ENCODE measurements around the gene NSDHL.

NSDHL gene

DNA sequence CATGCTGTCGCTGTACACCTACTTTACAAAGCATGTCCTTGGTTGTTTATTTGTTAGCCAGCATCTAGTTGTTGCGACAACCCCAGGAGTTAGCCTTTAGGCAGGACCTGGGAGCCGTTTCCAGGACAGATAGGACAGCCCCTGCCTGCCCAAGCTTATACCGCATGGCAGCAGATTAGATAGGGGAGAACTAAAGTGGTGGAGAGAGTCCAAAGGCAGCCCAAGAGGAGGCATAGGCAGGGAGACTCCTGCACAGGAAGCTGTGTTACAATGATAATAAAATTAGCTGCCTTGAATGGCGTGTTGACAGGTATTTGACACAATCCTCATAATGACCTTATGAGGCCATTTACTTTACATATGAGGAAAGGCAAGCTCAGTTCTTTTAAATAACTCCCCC lies 13.0 kb downstream of the NSDHL start:
- TF ChIP-seq, protein P1, sequence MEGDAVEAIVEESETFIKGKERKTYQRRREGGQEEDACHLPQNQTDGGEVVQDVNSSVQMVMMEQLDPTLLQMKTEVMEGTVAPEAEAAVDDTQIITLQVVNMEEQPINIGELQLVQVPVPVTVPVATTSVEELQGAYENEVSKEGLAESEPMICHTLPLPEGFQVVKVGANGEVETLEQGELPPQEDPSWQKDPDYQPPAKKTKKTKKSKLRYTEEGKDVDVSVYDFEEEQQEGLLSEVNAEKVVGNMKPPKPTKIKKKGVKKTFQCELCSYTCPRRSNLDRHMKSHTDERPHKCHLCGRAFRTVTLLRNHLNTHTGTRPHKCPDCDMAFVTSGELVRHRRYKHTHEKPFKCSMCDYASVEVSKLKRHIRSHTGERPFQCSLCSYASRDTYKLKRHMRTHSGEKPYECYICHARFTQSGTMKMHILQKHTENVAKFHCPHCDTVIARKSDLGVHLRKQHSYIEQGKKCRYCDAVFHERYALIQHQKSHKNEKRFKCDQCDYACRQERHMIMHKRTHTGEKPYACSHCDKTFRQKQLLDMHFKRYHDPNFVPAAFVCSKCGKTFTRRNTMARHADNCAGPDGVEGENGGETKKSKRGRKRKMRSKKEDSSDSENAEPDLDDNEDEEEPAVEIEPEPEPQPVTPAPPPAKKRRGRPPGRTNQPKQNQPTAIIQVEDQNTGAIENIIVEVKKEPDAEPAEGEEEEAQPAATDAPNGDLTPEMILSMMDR (conservative IDR thresholded peaks at IDR 0.05; ENCODE audit: low read depth), result no peak
- no peak overlapping the region for H3K27ac ChIP-seq
- no peak for DNase-seq (ENCODE audit: low spot score)
- CTCF ChIA-PET, result no interaction called here
- POLR2A ChIA-PET (ENCODE audit: low non-redundant PET), result no interaction called here

DNA sequence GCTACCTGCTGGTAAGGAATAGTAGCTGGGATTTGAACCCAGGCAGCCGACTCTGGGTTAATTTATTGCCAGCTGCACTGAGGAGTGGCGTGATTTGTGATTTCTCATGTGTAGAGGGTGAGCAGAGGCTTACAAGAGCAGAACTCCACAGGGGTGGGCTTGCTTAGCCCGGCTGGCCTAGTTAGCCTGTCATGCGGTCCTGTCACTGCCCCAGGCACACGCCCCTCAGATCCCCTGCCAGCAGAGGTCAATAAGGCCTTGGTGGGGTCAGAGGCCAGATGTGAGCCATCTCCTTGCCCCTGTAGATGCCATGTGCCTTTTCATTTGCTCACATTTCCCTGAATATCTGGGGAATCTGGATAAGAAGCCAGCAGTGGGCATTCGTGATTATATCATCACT lies 13.4 kb downstream of the NSDHL start:
- TF ChIP-seq, protein P1 (conservative IDR thresholded peaks at IDR 0.05; ENCODE audit: low read depth), result no peak
- ChIA-PET CTCF (no interaction called here), POLR2A (ENCODE audit: low non-redundant PET) (no interaction called here)
- DNase-seq (ENCODE audit: low spot score), result no peak
- no peak overlapping the region for H3K27ac ChIP-seq

DNA sequence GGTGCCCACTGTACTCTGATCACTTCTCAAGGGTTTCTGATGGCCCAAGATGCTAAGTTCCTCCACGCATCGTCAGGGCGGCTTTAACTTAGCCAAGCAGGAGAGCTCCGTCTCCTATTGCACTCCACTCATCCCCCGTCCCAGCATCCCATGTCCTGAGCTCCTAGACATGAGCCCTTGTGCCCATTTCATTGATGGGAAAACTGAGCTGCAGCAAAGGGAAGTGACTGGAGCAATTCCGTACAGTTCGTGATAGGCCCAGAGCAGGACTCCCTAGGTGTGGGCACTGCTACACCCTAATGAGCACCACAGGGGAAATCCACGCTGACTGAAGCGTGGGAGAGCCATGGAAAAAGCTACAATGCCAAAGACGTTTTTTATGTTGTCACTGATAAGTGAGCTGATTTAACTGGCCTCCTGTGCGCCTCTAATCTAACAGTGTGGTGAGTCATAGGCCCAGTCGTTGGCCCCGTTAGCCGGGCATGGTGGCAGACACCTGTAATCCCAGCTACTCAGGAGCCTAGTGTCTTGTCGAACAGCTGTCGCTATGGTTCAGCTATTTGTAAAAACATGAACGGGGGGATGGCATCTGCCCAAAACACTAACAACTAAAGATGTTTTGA lies 14.9 kb downstream of the NSDHL start:
- H3K27ac ChIP-seq, result no peak overlapping the region
- CTCF ChIA-PET, result interaction anchor here (0.6 kb wide), 1 partner anchor 9 kb away, joined by 3 read pairs; no protein-coding TSS in a partner anchor
- POLR2A ChIA-PET (ENCODE audit: low non-redundant PET), result no interaction called here
- DNase-seq (ENCODE audit: low spot score), result no peak
- TF ChIP-seq, protein P1 (conservative IDR thresholded peaks at IDR 0.05; ENCODE audit: low read depth), result no peak

- TF ChIP-seq, protein P1 (conservative IDR thresholded peaks at IDR 0.05; ENCODE audit: low read depth), result no peak
- CTCF ChIA-PET, result interaction anchor here (0.6 kb wide), 1 partner anchor 86 kb away, joined by 3 read pairs; no protein-coding TSS in a partner anchor
- no peak for DNase-seq (ENCODE audit: low spot score)
- POLR2A ChIA-PET (ENCODE audit: low non-redundant PET), result no interaction called here
- no peak overlapping the region for H3K27ac ChIP-seq
Measured at GRCh38 chrX:152847281-152847680, 16.4 kb downstream of the NSDHL start.

DNA sequence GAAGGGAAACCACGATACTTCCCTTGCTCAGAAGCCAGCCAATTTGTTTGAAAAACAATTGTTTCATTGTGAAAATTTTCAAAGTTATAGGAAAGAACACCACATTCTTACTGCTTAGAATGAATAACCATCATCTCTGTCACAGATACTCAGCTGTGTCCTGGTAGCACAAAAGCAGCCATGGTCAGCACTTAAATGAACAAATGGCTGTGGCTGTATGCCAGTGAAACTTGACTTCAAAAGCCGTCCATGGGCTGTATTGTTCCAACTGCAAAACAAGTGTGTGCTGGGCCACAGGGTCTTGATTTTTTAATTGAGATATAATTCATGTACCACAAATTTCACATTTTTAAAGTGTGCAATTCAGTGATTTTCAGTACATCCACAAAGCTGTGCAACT lies 19.6 kb downstream of the NSDHL start:
- POLR2A ChIA-PET (ENCODE audit: low non-redundant PET), result no interaction called here
- no peak overlapping the region for H3K27ac ChIP-seq
- TF ChIP-seq, protein P1 (conservative IDR thresholded peaks at IDR 0.05; ENCODE audit: low read depth), result no peak
- DNase-seq (ENCODE audit: low spot score), result no peak
- CTCF ChIA-PET, result interaction anchor here (0.6 kb wide), 1 partner anchor 28 kb away, joined by 3 read pairs; no protein-coding TSS in a partner anchor

DNA sequence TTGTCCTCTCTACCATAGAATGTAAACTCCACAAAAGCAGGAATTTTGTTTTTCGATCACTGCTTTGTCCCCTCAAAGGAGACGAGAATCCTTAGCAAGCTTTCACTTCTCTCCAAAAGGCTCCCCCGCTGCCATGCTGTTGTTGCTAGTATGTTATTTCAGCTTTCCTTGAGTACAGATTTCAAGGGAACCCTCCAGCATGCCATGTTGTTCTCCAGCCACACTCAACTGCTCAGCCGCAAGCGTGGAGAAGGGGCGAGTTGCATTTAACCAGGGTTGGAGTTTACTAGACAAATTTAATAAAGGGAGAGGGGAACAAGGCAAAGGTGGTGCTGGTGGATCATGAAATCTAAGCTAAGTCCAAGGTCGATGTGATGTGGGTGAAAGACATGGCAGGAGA lies 23.1 kb downstream of the NSDHL start:
- TF ChIP-seq, protein P1 (conservative IDR thresholded peaks at IDR 0.05; ENCODE audit: low read depth), result no peak
- H3K27ac ChIP-seq, result no peak overlapping the region
- no peak for DNase-seq (ENCODE audit: low spot score)
- CTCF ChIA-PET, result interaction anchor here (0.7 kb wide), 1 partner anchor 8 kb away, joined by 3 read pairs; no protein-coding TSS in a partner anchor
- POLR2A ChIA-PET (ENCODE audit: low non-redundant PET), result no interaction called here

All from RWPE1 (cell line).